Frontal cortex (tissue), 4 donors: ENCODE results near the gene CDC42BPA. TPM values are rescaled to one million over a fixed set of nuclear protein-coding genes. Genes with fewer than 3 reads are reported as not detected.

Experiments used
- DNase-seq, 2 donors: peaks; one replicate each; pipeline ENCODE4 v3.0.0; 2012; ENCODE audit warnings: low spot score in 2 of 2
- FAIRE-seq: peaks from 2 replicates; lab custom pipeline; 2012; peaks lifted over from hg19 to GRCh38; lab: Jason Lieb, UNC
- total RNA-seq: library from RNA; depleted of rRNA; stranded (reverse); fragments of >200 nt; gene quantifications from one replicate; pipeline ENCODE4 v1.2.3, GENCODE V29; 2014
- donor health status: control.
- donor health status: control.
- donor health status: control.

The CDC42BPA gene
- total RNA-seq, 1 donor from 2014 or later, result 154 TPM

DNA sequence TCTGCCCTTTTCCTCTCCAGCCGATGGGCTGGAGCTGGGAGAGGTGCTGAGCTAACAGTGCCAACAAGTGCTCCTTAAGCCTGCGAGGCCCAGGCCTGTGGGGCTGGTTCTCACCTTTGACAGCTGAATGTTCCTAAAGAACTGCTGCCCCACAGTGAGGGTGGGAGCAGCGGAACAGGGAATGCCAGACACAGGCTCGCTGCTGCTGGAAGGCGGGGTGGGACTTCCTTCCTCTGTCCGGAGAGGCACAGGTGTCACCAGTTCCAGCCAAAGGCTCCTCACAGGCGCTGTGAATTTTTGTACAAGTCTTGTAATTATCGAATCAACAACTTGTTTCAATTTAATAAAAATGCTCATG is 331.1 kb downstream of the CDC42BPA start:
- peak in 1 of 2 donors; percentile 19 for DNase-seq
- no peak for FAIRE-seq

DNA sequence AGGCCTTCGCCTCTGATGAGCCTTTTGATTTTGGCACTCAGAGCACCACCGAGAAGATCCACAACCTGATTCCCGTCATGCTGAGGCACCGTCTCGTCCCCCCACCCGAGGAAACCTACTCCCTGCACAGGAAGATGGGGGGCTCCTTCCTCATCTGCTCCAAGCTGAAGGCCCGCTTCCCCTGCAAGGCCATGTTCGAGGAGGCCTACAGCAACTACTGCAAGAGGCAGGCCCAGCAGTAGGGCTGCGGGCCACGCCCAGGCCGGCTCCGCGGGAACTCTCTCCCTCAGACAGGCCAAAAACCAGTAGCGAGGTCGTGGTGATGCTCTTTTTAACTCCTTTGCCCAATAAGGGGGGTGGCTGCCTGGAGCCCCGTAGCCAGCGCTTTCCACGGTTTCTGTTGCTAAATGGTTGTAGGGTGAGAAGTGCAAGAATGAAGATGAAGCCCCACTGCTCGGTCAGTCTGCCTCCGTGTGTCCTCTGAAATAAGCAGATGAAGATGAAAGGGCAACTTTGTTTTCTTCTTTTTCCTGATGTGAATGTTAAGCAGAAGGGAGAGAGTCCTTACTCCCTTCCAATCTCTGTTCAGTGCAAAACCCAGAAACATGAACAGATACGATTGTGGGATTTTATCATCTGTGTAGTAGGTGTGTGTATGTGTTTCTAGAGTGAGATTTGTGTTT is 331.7 kb downstream of the CDC42BPA start:
- FAIRE-seq, result no peak
- peak; percentile 43 to 44 for DNase-seq

DNA sequence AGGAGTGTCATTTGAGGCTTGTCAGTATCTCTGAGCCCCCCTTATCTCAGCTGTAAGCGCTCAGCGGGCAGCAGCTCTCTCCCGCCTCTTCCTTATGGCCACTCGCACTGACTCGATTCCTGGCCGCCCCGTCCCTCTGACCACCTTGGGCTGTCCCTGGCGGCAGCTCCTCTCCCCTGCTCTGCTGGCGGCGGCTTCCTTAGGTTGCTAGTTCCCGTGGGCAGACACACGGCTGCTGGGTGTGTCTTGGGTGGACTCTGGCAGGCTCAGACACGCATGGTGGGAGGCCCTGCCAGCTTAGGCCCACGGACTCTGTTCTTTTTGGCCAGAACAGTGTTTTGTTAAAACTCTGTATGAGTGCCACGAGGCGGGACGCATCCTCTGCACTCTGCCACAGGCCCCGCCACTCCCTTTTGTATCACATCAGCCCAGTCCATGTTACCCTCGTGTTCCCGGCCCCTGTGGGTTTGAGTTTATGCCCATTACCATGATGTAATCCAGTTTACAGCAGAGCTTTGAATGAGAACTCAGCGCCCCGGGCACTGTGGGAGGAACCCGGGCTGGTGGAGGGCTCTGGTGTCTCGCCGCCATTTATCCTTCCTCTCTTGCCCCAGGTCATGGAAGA is 332.3 kb downstream of the CDC42BPA start:
- DNase-seq (peak in 1 of 2 donors; percentile 45), FAIRE-seq (no peak)

DNA sequence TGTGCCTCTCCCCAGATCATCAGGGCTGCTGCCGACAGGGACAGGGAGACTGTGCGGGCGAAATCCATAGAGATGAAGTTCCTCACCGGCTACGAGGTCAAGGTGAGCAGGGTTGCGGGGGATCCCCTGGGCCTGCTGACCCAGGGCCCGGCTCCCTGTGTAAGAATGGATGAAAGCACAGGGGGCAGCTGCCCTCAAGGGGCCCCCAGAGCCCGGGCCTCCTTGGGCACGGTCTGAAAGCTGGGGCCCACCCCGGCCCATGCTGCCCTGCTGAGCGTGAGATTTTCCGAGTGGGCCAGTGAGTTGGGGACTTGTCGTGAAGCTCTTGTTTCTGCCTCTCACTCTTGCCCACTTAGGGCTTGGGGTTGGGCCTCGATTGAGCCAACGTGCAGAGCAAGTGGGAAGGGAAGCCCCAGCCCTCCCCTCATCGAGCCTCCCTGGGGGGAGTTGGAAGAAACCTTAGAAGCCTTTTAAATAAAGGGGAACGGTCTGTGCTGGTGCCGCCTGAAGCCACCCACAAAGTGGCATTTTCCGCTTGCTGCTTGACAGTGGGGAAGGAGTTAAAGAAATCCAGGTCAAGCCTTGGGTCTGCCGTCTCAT is 333.0 kb downstream of the CDC42BPA start:
- FAIRE-seq, result no peak
- peak in 1 of 2 donors; percentile 14 for DNase-seq

DNA sequence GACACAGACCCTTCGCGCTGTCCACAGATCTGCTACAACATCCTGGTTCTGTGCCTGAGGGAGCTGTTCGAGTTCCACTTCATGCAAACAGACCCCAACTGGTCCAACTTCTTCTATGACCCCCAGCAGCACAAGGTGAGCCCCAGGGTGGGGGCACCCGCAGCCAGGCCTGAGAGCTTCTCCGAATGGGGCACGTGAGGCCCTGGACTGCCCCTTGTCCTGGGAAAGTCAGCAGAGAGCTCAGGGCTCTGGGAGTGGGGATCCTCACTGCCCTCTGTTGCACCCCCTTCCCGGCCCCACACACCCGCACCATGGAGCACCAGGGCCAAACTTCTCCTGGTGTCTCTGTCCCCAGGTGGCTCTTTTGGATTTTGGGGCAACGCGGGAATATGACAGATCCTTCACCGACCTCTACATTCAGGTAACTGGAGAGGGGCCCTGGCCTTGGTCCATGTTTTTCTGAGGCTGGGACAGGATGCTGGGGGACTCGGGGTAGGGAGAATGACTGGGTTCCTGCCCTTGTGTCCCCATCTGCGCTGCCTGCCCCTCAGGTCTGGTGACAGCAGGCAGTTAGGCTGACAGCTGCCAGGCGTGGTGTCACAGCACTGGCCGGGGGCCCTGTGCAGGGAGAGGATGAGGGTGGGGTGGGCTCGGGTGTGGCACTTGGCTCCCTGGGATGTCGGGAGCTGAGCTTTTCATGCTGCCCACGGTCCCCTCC is 333.6 kb downstream of the CDC42BPA start:
- peak in 1 of 2 donors; percentile 22 for DNase-seq
- FAIRE-seq, result no peak

DNA sequence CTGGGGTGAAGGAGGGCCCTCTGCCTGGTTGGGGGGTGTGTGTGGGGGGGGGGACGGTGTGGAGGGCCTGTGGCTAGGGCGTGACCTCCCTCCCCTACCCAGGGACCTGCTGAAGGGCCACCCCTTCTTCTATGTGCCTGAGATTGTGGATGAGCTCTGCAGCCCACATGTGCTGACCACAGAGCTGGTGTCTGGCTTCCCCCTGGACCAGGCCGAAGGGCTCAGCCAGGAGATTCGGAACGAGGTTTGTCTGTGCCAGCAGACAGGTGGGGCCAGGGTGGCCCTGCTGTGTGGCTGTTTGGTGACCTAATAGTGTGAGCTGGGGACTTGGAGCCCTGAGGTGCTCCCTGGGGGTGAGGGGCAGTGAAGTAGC is 334.3 kb downstream of the CDC42BPA start:
- no peak for FAIRE-seq
- peak in 1 of 2 donors; percentile 21 for DNase-seq

DNA sequence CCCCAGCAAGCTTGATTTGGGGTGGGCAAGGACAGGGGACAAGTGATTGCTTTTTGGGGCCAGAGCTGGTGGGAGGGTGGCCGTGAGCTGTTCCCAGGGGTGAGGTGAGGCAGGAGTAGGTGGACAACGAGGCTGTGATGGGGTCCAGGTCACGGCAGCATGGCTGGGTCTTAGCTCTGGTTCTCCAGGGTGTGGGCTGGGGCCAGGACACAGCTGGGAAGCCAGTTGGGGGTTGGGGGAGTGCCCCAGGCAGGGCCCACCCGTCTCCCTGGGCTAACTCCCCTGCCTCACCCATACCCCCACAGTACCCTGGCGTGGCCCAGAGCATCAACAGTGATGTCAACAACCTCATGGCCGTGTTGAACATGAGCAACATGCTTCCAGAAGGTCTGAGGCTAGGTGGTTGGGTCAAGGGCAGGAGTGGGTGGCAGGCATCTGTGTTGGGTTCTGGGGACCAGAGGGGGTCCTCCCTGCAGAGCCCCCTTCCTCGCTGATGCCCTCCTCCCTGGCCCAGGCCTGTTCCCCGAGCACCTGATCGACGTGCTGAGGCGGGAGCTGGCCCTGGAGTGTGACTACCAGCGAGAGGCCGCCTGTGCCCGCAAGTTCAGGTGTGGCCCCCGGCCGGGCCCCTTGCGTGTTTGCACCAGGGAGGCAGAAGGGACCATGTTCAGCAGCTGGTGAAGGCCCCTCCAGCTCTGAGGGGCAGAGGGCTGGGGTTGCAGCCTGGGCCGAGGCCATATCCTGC is 334.9 kb downstream of the CDC42BPA start:
- no peak for FAIRE-seq
- peak in 1 of 2 donors; percentile 16 for DNase-seq

DNA sequence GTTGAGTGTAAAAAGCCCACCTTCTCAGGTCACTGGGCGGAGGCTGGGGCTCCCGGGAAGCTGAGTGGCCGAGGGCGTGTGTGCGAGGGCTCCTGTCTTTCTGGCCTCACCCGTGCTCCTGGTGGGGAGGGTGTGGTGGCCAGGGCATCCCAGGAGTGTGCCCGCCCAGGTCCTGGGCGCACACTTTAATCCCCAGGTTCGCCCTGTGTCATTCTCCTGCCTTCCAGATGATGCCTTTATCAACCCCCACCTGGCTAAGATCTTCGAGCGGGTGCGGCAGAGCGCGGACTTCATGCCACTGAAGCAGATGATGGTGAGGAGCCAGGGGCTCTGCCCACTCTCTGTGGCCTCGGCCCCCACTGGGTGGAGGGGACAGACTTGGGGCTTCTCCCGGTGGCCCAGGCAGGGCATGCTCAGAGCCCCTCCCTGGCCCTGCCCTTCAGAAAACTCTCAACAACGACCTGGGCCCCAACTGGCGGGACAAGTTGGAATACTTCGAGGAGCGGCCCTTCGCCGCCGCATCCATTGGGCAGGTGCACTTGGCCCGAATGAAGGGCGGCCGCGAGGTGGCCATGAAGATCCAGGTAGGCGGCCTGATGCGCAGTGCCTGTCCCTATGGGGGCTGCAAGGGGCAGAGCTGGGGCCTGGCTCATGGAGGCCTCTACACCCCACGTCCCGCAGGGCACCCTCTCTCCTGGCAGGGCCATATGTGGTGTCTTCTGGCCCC is 335.7 kb downstream of the CDC42BPA start:
- no peak for FAIRE-seq
- DNase-seq, result no peak

DNA sequence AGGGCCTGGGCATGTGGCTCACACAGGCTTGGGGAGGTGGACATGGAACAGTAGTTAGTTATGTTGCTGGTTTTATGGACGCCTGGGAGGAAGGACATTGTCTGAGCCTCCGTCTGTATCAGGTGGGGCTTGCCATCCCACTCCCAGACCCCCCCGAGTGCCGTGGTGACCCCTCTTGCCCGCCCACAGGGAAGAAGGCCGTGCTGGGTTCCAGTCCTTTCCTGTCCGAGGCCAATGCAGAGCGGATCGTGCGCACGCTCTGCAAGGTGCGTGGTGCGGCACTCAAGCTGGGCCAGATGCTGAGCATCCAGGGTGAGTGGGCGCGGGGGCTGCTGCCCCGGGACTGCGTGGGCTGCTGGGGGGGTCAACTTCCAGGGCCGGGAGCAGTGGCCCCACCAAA is 336.5 kb downstream of the CDC42BPA start:
- DNase-seq (peak in 1 of 2 donors; percentile 6), FAIRE-seq (no peak)

DNA sequence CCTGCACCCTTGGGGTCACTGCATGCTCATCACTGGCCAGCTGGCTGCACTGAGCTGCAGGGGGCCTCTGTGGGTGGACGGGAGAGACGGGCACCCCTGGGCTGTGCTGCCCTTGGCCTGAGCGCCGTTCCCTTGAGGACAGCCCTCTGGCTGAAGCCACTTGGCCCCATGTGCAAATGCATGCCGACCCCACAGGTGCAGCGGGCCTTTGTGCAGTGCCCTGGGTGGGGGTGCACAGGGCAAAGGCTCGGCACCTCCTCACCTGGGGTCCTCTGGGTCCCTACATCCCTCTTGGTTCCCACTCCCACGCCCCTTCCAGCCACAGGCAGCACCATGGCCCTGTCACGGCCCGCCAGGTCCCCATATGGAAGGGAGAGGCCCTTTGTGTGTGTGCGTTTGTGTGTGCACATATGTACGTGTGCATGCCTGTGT is 336.9 kb downstream of the CDC42BPA start:
- FAIRE-seq (no peak), DNase-seq (peak in 1 of 2 donors; percentile 9)

DNA sequence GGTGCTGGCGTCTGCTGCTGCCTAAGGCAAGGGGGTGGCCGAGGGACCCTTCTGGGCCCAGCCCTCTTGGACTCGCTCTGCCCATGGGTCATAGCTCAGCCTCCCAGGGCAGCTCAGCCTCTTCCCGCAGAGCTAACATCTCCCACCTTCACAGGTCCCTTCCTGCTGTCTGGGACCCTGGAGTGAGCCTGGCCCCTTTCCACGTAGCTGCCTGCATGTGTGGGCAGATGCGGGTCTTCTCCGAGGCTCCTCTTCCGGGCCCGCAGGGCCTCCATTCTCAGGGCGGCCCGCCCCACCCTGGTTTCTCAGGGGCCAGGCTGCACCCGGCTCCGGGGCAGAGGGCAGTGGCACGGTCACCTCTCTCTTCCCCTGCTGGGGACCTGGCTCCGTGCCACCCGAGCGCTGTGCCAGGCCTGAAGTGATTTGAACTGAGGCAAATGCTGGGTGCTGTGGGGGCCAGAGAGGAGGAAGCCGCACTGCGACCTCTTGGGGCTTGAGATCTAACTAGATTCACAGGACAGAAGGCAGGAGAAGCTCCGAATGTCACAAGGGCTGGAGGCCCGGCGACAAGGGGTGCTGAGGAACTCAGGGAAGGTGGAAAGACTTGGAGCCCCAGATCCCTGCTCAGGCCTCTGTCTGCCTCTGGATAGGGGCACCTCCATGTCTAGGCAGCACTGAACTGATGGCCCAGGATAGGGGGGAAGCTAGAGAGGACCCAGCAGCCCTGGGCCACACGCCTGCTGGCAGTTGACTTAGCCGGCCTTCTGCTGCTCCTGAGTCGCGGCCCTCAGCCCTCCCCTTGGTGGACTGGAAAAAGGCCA is 337.5 kb downstream of the CDC42BPA start:
- FAIRE-seq, result no peak
- peak in 1 of 2 donors; percentile 10 for DNase-seq

DNA sequence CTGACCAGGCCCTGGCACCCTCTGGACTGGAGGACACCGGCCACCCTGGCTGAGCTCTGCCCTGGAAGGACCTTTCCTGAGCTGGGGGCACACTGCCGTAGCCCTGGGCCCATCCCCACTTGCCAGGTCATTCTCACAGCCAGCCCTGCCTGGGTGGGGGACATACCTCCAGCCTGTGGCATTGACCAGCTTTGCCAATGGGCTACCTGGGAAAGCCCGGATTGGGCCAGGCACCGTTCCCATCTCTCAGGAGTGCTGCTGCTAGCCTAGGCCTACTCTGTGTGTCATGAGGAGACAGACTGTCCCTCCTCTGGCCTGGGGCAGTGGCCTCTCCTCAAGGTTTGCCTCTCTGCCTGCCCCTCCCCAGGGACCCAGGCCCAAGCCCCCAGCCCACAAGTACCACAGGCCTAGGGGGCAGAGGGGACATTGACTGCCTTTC is 338.2 kb downstream of the CDC42BPA start:
- FAIRE-seq, result no peak
- DNase-seq, result peak in 1 of 2 donors; percentile 8

DNA sequence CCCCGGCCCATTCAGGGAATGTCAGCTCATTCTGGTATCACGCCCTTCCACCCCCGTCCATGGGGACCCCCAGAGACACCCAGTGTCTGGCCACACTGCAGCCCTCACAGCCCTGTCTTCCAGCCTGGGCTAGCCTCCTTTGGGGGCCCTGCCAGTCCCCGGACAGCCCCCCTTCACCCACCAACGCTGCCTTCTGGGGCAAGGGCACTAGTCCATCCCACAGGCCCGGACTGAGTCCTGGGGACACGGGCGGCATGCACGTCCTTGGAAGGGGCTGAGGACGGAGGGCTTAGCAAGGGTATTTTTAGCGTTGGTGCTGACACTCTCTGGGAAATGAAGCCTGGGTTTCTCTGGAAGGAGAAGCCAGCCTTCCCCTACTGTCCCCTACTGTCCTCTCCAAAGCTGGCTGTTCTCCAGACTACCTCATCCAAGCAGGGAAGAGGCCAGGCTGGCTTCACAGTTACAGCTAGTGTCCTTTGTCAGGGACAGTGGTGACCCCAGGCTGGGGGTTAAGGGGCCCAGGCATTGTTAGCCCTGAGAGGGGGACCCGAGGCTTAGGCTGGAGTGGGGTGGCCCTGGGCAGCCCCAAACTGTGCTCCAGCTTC is 338.7 kb downstream of the CDC42BPA start:
- no peak for FAIRE-seq
- peak in 1 of 2 donors; percentile 51 for DNase-seq

DNA sequence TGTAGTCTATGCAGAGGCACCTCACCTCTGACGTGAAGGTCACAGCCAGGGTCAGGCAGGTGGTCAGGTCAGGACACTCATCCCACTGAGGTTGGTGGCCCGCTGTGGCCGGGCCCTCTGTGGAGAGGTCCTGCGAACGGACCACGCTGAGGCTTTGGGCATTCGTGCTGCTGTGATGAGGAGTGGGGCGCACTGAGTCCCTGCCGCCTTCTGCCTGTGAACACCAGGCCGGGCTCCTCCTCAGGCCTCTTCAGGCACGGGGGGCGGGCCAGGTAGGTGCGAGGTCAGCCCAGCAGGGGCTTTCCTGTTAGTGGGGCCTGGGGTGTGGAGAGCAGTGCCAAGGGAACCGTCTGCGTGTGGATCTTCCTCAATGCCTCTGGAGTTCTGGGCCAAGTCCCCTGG is 339.2 kb downstream of the CDC42BPA start:
- no peak for DNase-seq
- FAIRE-seq, result no peak

DNA sequence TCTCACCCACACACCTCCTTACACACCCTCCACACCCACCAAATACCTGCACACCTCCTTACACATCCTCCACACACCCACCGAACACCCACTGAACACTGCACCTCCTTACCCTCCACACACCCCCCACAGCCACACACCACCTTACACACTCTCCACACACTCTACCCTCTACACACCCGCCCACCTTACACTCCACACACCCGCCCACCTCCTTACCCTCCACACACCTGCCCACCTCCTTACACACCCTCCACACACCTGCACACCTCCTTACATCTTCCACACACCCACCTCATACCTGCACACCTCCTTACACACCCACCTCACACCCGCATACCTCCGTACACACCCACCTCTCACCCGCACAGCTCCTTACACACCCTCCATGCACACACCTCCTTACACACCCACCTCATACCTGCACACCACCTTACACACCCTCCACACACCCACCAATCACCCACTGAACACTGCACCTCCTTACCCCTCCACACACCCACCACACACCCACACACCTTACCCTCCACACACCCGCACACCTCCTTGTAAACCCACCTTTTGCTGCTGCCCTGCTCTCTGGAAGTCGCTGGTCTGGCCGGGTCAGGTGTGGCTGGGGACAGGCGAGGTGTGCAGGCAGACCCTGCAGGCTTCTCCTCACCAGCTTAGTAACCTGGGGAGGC is 339.7 kb downstream of the CDC42BPA start:
- FAIRE-seq (no peak), DNase-seq (no peak)

DNA sequence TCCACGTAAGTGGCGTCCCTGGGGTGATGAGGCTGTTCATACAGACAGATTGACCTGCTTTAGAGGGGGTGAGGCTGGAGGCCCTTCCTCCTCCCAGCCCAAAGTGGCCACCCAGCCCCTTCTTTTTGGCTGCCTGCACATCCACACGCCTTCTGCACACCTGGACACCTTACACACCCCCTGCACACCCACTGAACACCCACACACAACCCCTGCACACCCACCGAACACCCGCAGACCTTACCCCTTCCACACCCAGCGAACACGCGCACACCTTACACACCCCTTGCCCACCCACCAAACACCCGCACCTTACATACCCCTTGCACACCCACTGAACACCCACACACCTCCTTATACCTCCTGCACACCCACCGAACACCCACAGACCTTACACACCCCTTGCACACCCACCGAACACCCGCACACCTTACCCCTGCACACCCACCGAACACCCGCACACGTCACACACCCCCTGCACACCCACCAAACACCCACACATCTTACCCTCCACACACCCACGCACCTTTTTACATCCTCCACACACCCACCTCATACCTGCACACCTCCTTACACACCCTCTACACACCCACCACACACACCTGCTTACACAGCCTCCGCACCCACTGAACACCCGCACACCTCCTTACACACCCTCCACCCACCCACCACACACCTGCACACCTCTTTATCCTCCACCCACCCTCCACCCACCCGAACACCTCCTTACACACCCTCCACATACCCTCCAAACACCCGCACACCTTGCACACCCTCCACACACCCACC is 340.5 kb downstream of the CDC42BPA start:
- no peak for FAIRE-seq
- no peak for DNase-seq
